NCI-H1105 (cell line): ENCODE data around the gene MSMB.

Source experiments
- DNase-seq: peaks from one replicate; lab custom pipeline; 2025; lab: John Stamatoyannopoulos, UW

The MSMB gene

DNA sequence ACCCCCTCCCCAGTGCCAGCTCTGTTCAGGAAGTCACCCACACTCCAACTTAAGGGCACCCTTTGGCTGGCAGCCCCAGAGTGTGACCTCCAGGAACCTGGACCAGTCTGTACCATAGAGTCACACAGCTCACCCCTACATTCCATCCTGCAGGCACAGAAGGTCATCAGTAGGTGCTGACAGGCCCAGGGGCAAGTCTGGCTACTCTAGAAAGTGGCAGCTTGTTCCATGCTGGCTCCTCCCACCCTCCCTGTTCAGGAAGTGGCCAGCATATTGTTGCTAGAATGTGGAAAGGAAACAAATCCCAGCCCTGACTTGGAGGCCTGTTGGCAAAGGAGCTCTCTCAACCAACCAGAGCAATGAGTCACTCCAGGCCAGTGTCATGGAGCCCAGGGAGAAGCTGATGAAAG is 12.5 kb downstream of the MSMB start:
- DNase-seq: no peak

- no peak for DNase-seq
Observed at GRCh38 chr10:46031648-46032532, 14.2 kb downstream of the MSMB start.

GRCh38 chr10:46030091-46030937 is 15.8 kb downstream of the MSMB start, which contains the start of gene NCOA4:
Gene NCOA4 (minus strand): TSS chr10:46030623. CDS start chr10:46016680, 13,943 bp downstream.
- peak; percentile 74 for DNase-seq

- no peak for DNase-seq
Observed at GRCh38 chr10:46029461-46030030, 16.5 kb downstream of the MSMB start.

DNA sequence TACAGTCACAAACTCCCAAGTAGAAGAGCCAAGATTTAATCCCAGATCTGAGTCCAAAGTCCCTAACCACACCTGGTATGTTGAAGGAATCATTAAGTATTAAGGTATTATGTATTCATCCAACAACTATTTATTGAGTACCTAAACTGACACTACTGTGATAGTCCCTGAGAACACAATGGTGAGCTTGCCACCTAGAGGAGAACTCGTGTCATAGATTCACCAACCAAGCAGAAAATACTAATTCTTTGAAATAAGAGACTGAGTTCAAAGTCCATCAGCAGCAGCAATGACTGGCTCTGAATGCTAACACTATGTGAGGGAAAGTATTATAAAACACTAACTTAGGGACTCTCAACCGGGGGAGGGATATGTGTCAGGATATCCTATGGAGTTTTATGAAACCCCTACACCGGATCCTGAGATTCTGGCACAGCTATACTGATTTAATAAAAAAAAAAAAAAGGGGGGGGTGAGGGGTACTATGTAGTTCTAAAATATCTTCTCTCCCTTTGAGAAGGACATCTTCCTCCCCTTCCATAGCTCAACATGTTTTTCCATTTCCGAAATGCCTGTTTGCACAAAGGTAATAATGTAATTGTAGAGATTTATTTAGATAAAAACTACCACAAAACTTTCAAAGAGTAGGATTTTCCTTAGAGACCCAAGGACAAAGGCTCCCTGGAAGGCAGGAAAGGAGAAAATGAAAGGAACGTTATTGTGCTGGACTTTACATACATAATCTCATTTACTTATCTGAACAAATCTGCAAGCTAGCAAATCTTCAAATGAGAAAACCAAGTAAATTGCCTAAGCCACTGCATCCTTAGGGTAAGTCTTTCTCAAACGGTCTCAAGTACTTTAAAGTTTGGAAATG is 17.2 kb downstream of the MSMB start:
- DNase-seq: peak; percentile 5

DNA sequence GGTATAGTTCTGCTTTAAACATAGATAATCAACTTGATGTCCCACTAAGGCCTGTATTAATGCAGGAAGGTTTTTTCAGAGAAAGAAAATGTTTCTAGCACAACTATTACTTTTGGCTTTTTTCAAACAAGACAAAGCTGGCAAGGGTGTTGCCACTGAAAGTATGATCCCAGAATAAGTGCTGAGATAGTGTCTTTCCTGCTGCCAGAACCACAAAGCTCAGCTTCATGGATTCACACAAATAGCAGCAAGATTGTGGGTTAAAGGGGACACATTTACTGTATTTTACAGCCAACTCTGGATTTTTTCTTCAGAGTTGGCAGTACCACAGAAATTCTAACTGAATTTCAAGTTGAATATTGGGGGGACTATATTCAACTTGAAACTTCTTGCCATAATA is 20.0 kb downstream of the MSMB start:
- DNase-seq: no peak

DNA sequence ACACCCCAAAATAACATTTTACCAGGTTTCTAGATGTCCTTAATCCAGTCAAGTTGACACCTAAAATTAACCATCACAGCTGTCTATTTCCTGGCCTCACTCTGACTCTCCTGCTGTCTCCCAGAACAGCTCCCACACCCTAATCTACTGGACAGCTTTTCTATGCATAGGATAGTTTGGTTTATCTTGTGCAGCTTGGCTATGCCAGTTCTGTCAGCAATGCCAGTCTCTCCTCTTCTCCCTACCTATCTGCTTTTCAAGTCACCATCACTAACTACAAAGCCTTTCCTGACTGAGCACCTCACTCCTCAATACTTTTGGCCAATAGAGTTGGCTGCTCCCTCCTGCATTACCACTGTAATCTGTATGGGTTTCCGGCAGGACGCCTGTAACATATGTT is 20.7 kb downstream of the MSMB start:
- DNase-seq: no peak

DNA sequence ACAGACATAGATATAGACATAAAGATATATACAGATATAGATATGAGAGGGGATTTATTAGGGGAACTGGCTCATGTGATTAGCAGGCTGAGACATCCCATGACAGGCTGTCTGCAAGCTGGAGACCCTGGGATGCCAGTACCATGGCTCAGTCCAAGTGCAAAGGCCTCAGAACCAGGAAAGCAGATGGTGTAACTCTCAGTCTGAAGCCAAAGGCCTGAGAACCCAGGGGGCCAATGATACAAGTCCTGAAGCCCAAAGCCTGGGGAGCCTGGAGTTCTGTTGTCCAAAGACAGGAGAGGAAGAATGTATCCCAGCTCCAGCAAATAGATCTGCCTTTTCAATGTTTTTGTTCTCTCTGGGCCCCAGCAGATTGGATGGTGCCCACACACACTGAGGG is 21.1 kb downstream of the MSMB start:
- DNase-seq: no peak

- no peak for DNase-seq
Observed at GRCh38 chr10:46022978-46023702, 22.9 kb downstream of the MSMB start.

DNA sequence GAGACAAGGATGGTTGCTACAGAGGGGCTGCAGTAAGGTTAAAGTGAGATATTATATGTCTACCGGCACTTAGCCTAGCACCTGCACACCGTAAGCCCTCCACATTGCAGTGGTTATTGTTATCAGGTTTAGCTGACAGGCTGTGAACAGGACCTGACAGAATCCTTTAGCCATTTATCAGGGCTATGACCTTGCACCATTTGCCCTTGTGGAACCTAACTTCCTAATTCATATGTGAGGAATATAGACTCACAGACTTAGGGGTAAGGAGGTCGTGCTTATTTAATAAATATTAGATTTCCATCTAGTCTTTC is 25.8 kb downstream of the MSMB start:
- DNase-seq: no peak

- DNase-seq: no peak
Observed at GRCh38 chr10:46019569-46020343, 26.3 kb downstream of the MSMB start.

DNA sequence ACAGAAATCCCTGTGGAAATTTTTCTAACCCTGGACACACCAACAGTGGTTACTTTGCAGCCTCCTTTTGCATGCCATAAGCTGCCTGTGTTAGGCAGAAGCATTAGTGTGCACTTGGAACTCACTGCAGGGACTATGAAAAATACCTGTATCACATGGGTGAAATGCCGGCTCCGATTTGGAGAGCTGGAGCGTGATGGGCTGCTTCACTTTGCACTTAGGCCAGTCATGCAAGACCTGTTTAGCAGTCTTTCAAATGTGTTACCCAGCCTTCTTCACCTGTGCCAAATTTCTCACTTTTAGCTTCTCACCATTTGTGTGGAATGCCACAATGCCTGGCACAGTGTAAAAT is 26.9 kb downstream of the MSMB start:
- no peak for DNase-seq

DNA sequence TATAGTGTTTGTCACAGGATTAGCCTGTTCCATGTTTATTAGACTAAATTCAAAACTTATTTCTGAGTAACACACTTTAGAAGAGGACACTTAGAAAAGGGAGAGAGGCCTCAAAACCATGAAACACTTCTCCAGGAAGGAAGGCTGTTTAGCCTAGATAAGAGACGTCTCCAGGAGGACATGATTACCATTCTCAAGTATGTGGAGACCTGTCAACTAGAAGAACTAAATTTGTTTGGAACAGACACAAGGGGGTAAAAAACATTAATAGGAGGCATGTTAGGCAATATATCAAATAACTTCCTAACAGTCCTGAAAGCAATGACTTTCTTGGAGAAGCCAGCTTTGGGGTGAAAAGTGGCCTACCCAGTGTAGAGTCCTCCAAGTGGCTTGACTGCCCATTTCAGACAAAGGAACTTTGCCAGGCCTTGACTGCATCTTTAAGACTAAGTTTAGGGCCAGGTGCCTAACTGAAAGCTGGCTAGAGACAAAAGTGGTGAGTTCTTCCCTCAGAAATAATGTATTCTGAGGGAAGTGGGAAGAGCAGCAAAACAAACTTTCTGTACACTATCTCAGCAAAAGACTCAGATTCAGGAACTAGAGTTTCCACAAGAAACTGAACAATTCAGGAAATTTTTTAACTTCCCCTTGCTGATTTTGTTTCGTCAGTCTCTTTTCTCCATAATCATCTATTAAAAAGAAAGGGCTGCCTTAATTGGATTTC is 27.5 kb downstream of the MSMB start:
- DNase-seq: no peak

- DNase-seq: no peak
Observed at GRCh38 chr10:46017733-46018132, 28.3 kb downstream of the MSMB start.

DNA sequence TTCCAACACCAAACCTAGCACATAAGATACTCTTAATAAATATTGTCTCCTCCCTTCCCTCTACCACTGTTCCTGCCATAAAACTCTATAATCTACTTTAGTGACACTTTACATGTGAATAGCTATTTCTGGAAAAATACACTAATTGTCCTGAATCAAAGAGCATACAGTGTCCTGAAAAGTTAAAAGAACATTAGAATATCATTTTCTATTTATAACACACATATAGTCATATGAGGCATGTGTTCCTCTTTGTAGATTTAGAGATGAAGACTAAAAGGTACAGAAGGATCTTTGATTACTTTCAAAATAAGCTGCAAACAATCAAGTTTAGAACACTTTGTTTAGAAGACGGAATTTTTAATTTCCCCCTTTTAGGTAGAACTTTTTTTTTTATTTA is 29.3 kb downstream of the MSMB start:
- no peak for DNase-seq

DNA sequence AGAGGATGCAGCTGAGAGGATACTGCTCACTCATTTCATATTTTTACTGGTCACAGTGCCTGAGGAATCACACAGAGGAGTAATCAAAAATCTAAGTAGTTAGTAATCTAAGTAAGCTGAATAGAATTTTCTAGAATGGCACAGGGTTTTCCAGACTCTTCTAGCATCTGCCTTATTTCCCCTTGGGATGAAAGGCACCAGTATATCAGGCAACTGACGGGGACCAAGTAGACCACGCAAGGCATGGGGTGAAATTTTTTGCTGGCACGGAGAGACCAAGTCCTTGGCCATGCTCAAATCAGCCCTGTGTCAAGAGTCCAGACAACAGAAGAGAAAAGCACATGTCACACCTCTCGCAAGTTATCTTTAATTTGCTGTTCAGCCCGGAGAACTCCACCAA is 29.9 kb downstream of the MSMB start:
- no peak for DNase-seq

DNA sequence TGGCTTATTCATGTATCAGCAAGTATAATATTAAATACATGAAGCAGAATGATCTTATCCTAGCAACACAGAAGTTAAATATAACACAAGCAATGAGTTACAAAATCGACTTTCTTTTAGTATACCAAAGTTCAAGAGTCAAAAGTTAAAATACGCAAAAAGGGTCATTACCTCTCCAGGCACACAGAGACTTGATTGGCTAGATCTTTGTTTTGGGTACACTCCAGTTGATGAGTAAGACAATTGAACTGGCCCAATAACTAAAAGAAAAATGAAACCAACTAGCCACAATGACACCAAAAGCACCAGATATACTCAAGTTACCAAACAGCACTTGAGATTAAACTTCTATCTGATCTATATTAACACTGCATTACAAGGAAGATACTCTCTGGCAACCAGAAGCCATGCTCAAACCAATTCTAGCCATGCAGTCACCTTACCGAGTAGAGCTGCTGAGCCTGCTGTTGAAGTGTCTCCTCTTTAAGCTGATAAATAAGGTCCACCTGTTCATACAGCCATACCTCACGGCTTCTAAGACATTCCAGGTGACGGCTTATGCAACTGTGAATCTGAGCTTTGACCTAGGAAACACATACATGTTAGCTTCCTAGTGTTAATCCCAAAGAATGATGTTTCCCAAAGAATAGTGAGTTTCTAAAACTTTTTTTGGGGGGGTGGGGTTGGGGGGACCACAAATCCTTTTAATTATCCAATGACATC is 31.2 kb downstream of the MSMB start:
- no peak for DNase-seq

- DNase-seq: no peak
Observed at GRCh38 chr10:46014206-46014605, 31.9 kb downstream of the MSMB start.

GRCh38 chr10:46012746-46013145 is 33.3 kb downstream of the MSMB start:
- DNase-seq: no peak
